HEK293T (cell line): ENCODE measurements around the gene CRAT.

Experiments
- CTCF ChIA-PET: fragments of 350-600 bp; formaldehyde crosslinking; extraction: SDS; loops from one replicate; lab custom pipeline; 2021; ENCODE audit warnings: antibody characterized with exemption, inconsistent platforms; lab: Yijun Ruan, JAX
- POLR2A ChIA-PET: fragments of 350-600 bp; formaldehyde crosslinking; extraction: SDS; loops from one replicate; lab custom pipeline; 2020; ENCODE audit warnings: antibody characterized with exemption, inconsistent platforms; lab: Yijun Ruan, JAX
- DNase-seq: peaks from one replicate; pipeline ENCODE4 v3.0.0; 2012; ENCODE audit warnings: mixed read lengths; ENCODE audit errors: extremely low spot score
- ARNT ChIP-seq: fragments of 450-650 bp; IDR thresholded peaks from 2 replicates; pipeline ENCODE4 v1.6.1; 2017; ENCODE audit warnings: mild to moderate bottlenecking
- BHLHE40 ChIP-seq: fragments of 450-650 bp; IDR thresholded peaks from 2 replicates; pipeline ENCODE4 v1.6.1; 2016; ENCODE audit warnings: mild to moderate bottlenecking, moderate library complexity, borderline replicate concordance
- CTBP1 ChIP-seq: fragments of 450-650 bp; IDR thresholded peaks from 2 replicates; pipeline ENCODE4 v1.6.1; 2016; ENCODE audit warnings: borderline replicate concordance
- ELF4 ChIP-seq: fragments of 450-650 bp; IDR thresholded peaks from 2 replicates; pipeline ENCODE4 v1.6.1; 2017; ENCODE audit warnings: antibody characterized with exemption
- FOXA1 ChIP-seq: fragments of 450-650 bp; IDR thresholded peaks from 2 replicates; pipeline ENCODE4 v1.6.1; 2016; ENCODE audit warnings: mild to moderate bottlenecking
- FOXK2 ChIP-seq: fragments of 450-650 bp; IDR thresholded peaks from 2 replicates; pipeline ENCODE4 v1.6.1; 2016; ENCODE audit warnings: mild to moderate bottlenecking
- FOXM1 ChIP-seq: fragments of 450-650 bp; IDR thresholded peaks from 2 replicates; pipeline ENCODE4 v1.6.1; 2017; ENCODE audit warnings: mild to moderate bottlenecking, borderline replicate concordance
- HDGF ChIP-seq: fragments of 450-650 bp; IDR thresholded peaks from 2 replicates; pipeline ENCODE4 v1.6.1; 2017; ENCODE audit warnings: antibody characterized with exemption, borderline replicate concordance
- L3MBTL2 ChIP-seq: fragments of 450-650 bp; conservative IDR thresholded peaks from 2 replicates; pipeline ENCODE4 v1.6.1; 2016; ENCODE audit warnings: mild to moderate bottlenecking
- LEF1 ChIP-seq: fragments of 450-650 bp; IDR thresholded peaks from 2 replicates; pipeline ENCODE4 v1.6.1; 2017; ENCODE audit warnings: mild to moderate bottlenecking, borderline replicate concordance
- NFRKB ChIP-seq: fragments of 450-650 bp; IDR thresholded peaks from 2 replicates; pipeline ENCODE4 v1.6.1; 2016; ENCODE audit warnings: mild to moderate bottlenecking, moderate library complexity
- SP1 ChIP-seq: fragments of 450-650 bp; IDR thresholded peaks from 2 replicates; pipeline ENCODE4 v1.6.1; 2017
- SUZ12 ChIP-seq: fragments of 450-650 bp; IDR thresholded peaks from 2 replicates; pipeline ENCODE4 v1.6.1; 2016; ENCODE audit warnings: mild to moderate bottlenecking
- TARDBP ChIP-seq: fragments of 450-650 bp; IDR thresholded peaks from 2 replicates; pipeline ENCODE4 v1.6.1; 2016
- ZNF384 ChIP-seq: fragments of 450-650 bp; IDR thresholded peaks from 2 replicates; pipeline ENCODE4 v1.6.1; 2016
- TF ChIP-seq, protein P1 (sequence below): fragments of 450-650 bp; IDR thresholded peaks from 2 replicates; pipeline ENCODE4 v1.6.1; 2016

Gene CRAT

DNA sequence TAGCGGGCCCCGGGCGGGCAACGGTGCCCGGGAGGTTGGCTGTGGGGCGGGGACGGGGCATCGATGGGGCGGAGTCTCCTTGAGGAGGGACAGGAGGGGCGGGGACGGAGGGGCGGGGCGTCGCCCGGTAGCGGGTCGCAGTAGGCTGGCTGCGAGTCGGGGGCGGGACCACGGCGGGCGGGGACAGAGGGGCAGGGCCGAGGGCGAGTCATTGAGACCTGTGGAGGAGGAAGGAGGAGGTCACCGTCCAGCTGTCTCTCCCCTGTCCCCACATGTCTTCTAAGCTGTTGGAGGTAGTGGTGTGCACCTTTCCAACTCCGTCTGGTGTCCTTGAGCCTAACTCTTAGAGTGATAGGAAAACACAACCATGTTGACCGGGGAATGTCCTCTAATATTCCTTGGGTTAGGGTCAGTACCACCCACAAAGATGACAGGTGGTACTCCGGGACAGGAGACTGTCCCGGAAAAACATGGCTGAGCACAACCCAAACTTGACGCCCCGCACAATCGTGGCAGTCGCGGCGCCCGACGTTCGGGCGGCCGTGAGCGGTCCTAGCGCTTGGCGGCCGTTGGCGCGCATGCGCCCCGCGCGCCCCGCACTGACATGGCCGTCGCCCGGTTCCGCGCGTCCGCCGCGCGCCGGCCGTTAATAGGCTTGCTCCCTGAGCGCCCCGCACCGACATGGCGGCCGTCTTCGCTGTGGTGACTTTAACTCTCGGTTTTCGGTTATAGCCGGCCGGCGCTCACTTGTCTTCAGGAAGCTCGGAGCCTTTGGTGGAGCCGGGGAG lies at the start of gene CRAT, which contains the start of gene PTPA:
Gene CRAT, minus strand, starts transcription at position 54 of the 788 bp plus-strand sequence. CDS start 284 bp downstream, outside the sequence.
Gene PTPA, plus strand, starts transcription at position 676 of the 788 bp plus-strand sequence. CDS start 186 bp downstream, outside the sequence.
- DNase-seq: peak; percentile 99
- ChIA-PET POLR2A (interaction anchor here (1.5 to 2.0 kb wide), 3 partner anchors 16 to 61 kb away, joined by 4 to 10 read pairs (median 5); partner anchors contain the start of gene DOLPP1), CTCF (no interaction called here)
- TF ChIP-seq CTBP1: no peak
- no peak for TF ChIP-seq SP1
- TF ChIP-seq ZNF384: no peak
- no peak for TF ChIP-seq FOXK2
- TF ChIP-seq FOXM1: 0 out of 2 replicates have a peak, but pooled peaks have one; percentile 22
- no peak for TF ChIP-seq BHLHE40
- no peak for TF ChIP-seq LEF1
- TF ChIP-seq L3MBTL2: peak; percentile 60; the same call in 1 of the 2 replicates
- TF ChIP-seq ELF4: peak; percentile 22; the same call in 1 of the 2 replicates
- TF ChIP-seq, protein P1, sequence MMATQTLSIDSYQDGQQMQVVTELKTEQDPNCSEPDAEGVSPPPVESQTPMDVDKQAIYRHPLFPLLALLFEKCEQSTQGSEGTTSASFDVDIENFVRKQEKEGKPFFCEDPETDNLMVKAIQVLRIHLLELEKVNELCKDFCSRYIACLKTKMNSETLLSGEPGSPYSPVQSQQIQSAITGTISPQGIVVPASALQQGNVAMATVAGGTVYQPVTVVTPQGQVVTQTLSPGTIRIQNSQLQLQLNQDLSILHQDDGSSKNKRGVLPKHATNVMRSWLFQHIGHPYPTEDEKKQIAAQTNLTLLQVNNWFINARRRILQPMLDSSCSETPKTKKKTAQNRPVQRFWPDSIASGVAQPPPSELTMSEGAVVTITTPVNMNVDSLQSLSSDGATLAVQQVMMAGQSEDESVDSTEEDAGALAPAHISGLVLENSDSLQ: peak; percentile 55; the same call in 1 of the 2 replicates
- TF ChIP-seq HDGF: no peak
- TF ChIP-seq TARDBP: no peak
- no peak for TF ChIP-seq SUZ12

DNA sequence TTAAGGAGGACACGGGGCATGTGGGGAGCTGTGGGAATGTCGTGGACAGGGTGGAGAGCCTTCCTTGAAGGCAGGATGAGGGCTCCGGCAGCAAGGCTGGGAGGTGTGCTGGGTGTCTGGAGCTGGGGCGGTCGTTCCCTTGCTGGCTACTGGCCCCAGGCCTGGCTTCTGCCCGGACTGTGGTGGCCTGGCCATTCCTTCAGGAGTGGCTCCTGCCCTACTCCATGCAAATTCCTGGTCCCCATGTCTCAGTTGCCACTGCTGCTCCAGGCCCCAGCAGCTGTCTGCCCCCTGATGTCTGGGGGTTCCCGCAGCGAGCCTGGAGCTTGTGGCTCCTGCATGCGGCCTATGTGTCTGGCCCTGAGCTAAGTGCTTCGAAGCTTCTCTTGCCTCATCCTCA lies 45.6 kb upstream of the CRAT start:
- ChIA-PET POLR2A (no interaction called here), CTCF (no interaction called here)
- no peak for DNase-seq
- TF ChIP-seq LEF1 (no peak), BHLHE40 (no peak), TARDBP (no peak), SP1 (no peak), ELF4 (no peak), NFRKB (no peak), ZNF384 (no peak), SUZ12 (no peak), CTBP1 (no peak)

DNA sequence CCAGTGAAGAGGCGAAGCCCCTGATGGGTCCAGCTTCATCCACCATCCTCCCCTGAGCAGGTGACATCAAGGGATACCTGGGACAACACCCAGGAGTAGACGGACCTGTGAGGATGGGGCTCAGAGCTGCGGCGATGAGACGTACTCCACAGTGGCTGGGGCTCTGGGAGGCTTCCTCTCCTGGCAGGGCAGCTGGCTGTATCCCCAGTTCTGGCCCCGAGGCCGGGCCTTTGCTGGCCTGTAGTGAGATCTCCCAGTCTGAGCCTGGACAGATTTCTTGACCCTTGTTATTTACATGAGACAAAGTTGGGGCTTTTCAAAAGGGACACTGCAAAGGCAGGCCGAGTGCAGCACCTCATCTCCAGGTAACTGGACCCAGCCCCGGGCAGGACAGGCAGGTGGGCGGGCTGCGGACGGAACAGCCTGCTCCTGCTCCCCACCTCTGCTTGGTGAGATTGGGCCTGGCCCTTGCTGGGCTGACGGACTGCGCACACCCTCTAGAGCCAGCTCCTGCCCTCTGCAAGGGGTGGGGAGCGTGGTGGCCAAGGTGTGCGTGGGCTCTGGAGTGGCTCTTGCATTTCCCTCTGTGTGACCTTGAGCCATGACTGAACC lies 44.4 kb upstream of the CRAT start:
- TF ChIP-seq TARDBP (no peak), HDGF (no peak), L3MBTL2 (no peak), LEF1 (no peak), FOXA1 (no peak), NFRKB (no peak), ELF4 (no peak)
- ChIA-PET CTCF (interaction anchor here (2.2 kb wide), 1 partner anchor 13 kb away, joined by 10 read pairs; no protein-coding TSS in a partner anchor), POLR2A (no interaction called here)
- no peak for DNase-seq

DNA sequence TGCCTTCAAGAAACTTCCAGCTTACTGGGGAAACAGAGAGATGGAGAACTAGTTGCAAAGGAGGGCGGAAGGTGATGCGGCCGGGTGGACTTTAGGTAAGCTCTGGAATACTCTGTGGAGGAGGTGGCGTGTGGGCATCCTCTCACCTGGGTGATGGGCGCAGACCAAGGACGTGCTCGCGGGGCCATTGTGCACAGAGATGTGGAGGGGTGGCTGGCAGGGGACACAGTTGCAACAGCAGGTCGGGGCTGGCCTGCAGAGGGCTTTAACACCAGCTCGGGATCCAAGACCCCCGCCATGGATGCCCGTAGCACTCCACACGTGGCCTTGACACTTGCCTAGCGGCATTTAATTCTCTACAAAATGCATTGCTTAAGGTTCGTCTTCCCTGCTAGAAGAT lies 40.9 kb upstream of the CRAT start:
- no peak for DNase-seq
- ChIA-PET CTCF (interaction anchor here (1.4 to 2.0 kb wide), 2 partner anchors 9 to 468 kb away, joined by 3 to 9 read pairs; no protein-coding TSS in a partner anchor), POLR2A (no interaction called here)
- no peak for TF ChIP-seq NFRKB
- TF ChIP-seq, protein P1: no peak

DNA sequence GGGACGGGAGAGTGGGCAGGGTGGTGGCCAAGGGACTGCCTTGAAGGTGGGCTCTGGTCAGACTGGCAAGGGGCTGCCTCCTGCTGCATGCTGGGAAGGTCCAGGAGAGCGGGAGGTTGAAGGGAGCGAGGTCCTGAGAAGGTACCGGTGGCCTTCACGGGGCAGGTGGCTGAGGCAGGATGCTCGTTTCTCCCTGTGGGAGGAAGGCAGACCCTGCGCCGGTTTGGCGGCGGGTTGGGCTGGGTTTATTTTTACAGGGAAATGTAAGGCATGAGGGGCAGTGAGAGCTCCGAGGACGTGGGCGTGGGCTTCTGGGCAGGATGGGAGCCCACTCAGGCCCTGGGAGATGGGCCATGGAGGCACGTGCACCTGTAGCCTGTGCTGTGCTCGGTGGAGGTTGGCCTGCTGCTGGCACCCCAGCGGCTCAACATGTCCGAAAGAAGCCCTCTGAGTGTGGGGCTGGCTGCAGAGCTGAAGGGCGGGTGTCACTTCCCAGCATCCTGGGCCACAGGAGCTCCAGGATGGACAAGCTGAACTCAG lies 40.1 kb upstream of the CRAT start:
- POLR2A ChIA-PET: no interaction called here
- CTCF ChIA-PET: interaction anchor here (2.0 kb wide), 1 partner anchor 8 kb away, joined by 9 read pairs; no protein-coding TSS in a partner anchor
- no peak for DNase-seq
- no peak for TF ChIP-seq BHLHE40
- no peak for TF ChIP-seq ZNF384
- TF ChIP-seq HDGF: no peak
- no peak for TF ChIP-seq LEF1
- no peak for TF ChIP-seq NFRKB
- no peak for TF ChIP-seq CTBP1

DNA sequence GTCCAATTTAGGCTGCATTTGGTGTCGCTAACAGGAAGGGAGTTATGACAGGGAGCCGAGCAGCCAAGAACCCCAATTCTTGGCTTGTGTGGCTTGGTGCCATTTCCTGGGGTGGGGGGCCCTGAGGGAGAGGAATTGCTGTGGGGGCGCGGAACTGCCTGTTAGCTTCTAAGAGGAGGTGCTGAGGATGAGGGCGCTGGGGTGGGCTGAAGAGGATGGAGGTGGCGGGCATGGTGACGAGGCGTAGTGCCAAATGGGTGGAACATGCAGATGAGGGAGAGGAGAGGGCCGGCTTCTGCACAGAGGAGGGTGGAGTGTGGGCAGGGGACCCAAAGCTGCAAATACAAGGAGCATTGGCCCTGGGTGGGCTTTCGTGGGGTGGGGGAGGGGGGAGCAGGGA lies 39.5 kb upstream of the CRAT start:
- DNase-seq: no peak
- POLR2A ChIA-PET: no interaction called here
- TF ChIP-seq LEF1 (no peak), BHLHE40 (no peak), NFRKB (no peak), FOXA1 (no peak), FOXM1 (no peak), HDGF (no peak), TARDBP (no peak), CTBP1 (no peak), L3MBTL2 (no peak), ARNT (no peak), ELF4 (no peak), ZNF384 (no peak)
- TF ChIP-seq, protein P1: no peak
- CTCF ChIA-PET: no interaction called here
